ENCODE data around the gene ROBO1.

ROBO1 gene

GRCh38 chr3:78765671-78766485, 1001.9 kb downstream of the ROBO1 start:
- DNase-seq (ENCODE audit: low read depth): no peak
- in situ Hi-C loops (cut with HindIII; ENCODE audit: low sequenced_read_pairs): no loop called here
- TF ChIP-seq CTCF (IDR thresholded peaks at IDR 0.05; ENCODE audit: low read depth, low read length, missing control alignments): no peak
- no peak overlapping the region for H3K4me3 ChIP-seq (ENCODE audit: low read depth, low read length)

GRCh38 chr3:78764634-78765033, 1003.2 kb downstream of the ROBO1 start:
- no peak for TF ChIP-seq CTCF (IDR thresholded peaks at IDR 0.05; ENCODE audit: low read depth, low read length, missing control alignments)
- no peak for DNase-seq (ENCODE audit: low read depth)
- in situ Hi-C loops (cut with HindIII; ENCODE audit: low sequenced_read_pairs): no loop called here

GRCh38 chr3:78762121-78762520, 1005.7 kb downstream of the ROBO1 start:
- H3K4me3 ChIP-seq (ENCODE audit: low read depth, low read length): no peak overlapping the region
- DNase-seq (ENCODE audit: low read depth): no peak
- no peak for TF ChIP-seq CTCF (IDR thresholded peaks at IDR 0.05; ENCODE audit: low read depth, low read length, missing control alignments)
- in situ Hi-C loops (cut with HindIII; ENCODE audit: low sequenced_read_pairs): no loop called here

More at GRCh38 chr3:78764634-78765033, 1003.2 kb downstream of the ROBO1 start:
- H3K4me3 ChIP-seq (ENCODE audit: low read depth, low read length): no peak overlapping the region

GRCh38 chr3:78761126-78761525, 1006.7 kb downstream of the ROBO1 start:
- no peak overlapping the region for H3K4me3 ChIP-seq (ENCODE audit: low read depth, low read length)
- DNase-seq (ENCODE audit: low read depth): no peak
- in situ Hi-C loops (cut with HindIII; ENCODE audit: low sequenced_read_pairs): no loop called here
- no peak for TF ChIP-seq CTCF (IDR thresholded peaks at IDR 0.05; ENCODE audit: low read depth, low read length, missing control alignments)

- H3K4me3 ChIP-seq (ENCODE audit: low read depth, low read length): no peak overlapping the region
- in situ Hi-C loops (cut with HindIII; ENCODE audit: low sequenced_read_pairs): no loop called here
- DNase-seq (ENCODE audit: low read depth): no peak
- no peak for TF ChIP-seq CTCF (IDR thresholded peaks at IDR 0.05; ENCODE audit: low read depth, low read length, missing control alignments)
These were observed 1010.1 kb downstream of the ROBO1 start for GRCh38 chr3:78757731-78758130.

- in situ Hi-C loops (cut with HindIII; ENCODE audit: low sequenced_read_pairs): no loop called here
- no peak for TF ChIP-seq CTCF (IDR thresholded peaks at IDR 0.05; ENCODE audit: low read depth, low read length, missing control alignments)
These were observed 1013.6 kb downstream of the ROBO1 start for GRCh38 chr3:78754066-78754743.

More at GRCh38 chr3:78754066-78754743, 1013.6 kb downstream of the ROBO1 start:
- H3K4me3 ChIP-seq (ENCODE audit: low read depth, low read length): no peak overlapping the region
- peak; percentile 57 for DNase-seq (ENCODE audit: low read depth)
